HCT116 (cell line): ENCODE measurements around the gene CACNA2D3. TPM values are rescaled to one million over a fixed set of nuclear protein-coding genes. Genes with fewer than 3 reads are reported as not detected.

Experiments used
- ATAC-seq: fragments of 200-7000 bp; cut with Tn5 transposase; 2 replicates; pipeline ENCODE4 v1.9.1; 2020; ENCODE audit warnings: mild to moderate bottlenecking, moderate library complexity
- BruUV-seq: library from RNA; stranded (reverse); fragments of 400-500 nt; replicated peaks from 2 replicates; lab custom pipeline; 2021; lab: Mats Ljungman, UMichigan
- CTCF ChIA-PET: fragments of 300-600 bp; sonication (Branson Sonifier 250); formaldehyde crosslinking; loops from one replicate; lab custom pipeline; 2021; ENCODE audit warnings: antibody characterized with exemption; lab: Charles Lee
- POLR2A ChIA-PET: fragments of 300-600, 350-600 bp; sonication (Branson Sonifier 250); formaldehyde crosslinking; loops from one replicate; lab custom pipeline; 2021; ENCODE audit warnings: antibody characterized with exemption; lab: Charles Lee
- RAD21 ChIA-PET, 2 experiments: fragments of 300-600 bp; sonication (Branson Sonifier 250); formaldehyde crosslinking; loops; one replicate each; lab custom pipeline; 2023; ENCODE audit warnings: low total read pairs in 2 of 2; ENCODE audit not compliant: uncharacterized antibody in 2 of 2, unreplicated experiment in 2 of 2, low non-redundant PET in 1 of 2; lab: Charles Lee
- DNase-seq: peaks from one replicate; pipeline ENCODE4 v3.0.0-alpha.2; 2010; ENCODE audit warnings: low read depth, low spot score
- H2AFZ ChIP-seq: fragments of 200-600 bp; shearing (Covaris generic), sonication (generic); 2 replicates; pipeline ENCODE4 v1.6.1; 2017; ENCODE audit warnings: low read depth, mixed run types, mixed read lengths, antibody characterized with exemption, low read length; ENCODE audit not compliant: poor library complexity, severe bottlenecking
- H3K27ac ChIP-seq: 2 replicates; pipeline ENCODE4 v1.5.1; 2012; ENCODE audit warnings: low read depth, low read length
- H3K27me3 ChIP-seq: fragments of 200-600 bp; sonication (generic); 2 replicates; pipeline ENCODE4 v1.6.1; 2016; ENCODE audit warnings: mixed run types, low read length, mixed read lengths; ENCODE audit not compliant: insufficient read depth
- H3K36me3 ChIP-seq, 2 experiments: fragments of 200-500 bp in 1 of 2; fragments of 200-600 bp in 1 of 2; sonication (Bioruptor generic) in 1 of 2; sonication (generic) in 1 of 2; 2 replicates each; pipeline versions ENCODE4 v1.5.1 to v1.6.1; 2014 to 2016; ENCODE audit warnings: low read length in 2 of 2, inconsistent platforms in 1 of 2, mixed read lengths in 1 of 2, mixed run types in 1 of 2; ENCODE audit not compliant: insufficient read depth in 2 of 2, control insufficient read depth in 1 of 2
- H3K4me1 ChIP-seq, 2 experiments: fragments of 200-600 bp in 1 of 2; sonication (generic) in 1 of 2; 2 replicates each; pipeline versions ENCODE4 v1.5.1 to v1.6.1; 2012 to 2017; ENCODE audit warnings: low read length in 2 of 2, inconsistent platforms in 1 of 2, mild to moderate bottlenecking in 1 of 2, mixed read lengths in 1 of 2, mixed run types in 1 of 2, moderate library complexity in 1 of 2; ENCODE audit not compliant: insufficient read depth in 2 of 2, control insufficient read depth in 1 of 2
- H3K4me2 ChIP-seq: fragments of 200-600 bp; sonication (generic); 2 replicates; pipeline ENCODE4 v1.6.1; 2017; ENCODE audit warnings: mixed run types, low read length, mixed read lengths
- H3K4me3 ChIP-seq, 2 experiments: fragments of 200-600 bp in 1 of 2; sonication (generic) in 1 of 2; replicated peaks in 1 of 2; 2 replicates each; pipeline ENCODE4 v1.5.1; 2011 to 2016; ENCODE audit warnings: low read length in 2 of 2, control low read depth in 1 of 2, low read depth in 1 of 2, mild to moderate bottlenecking in 1 of 2, mixed read lengths in 1 of 2, mixed run types in 1 of 2
- H3K79me2 ChIP-seq: fragments of 200-600 bp; sonication (generic); 2 replicates; pipeline ENCODE4 v1.6.1; 2017; ENCODE audit warnings: mild to moderate bottlenecking, mixed run types, low read length, moderate library complexity, mixed read lengths; ENCODE audit not compliant: insufficient read depth
- H3K9ac ChIP-seq: fragments of 200-600 bp; sonication (generic); 2 replicates; pipeline ENCODE4 v1.6.1; 2016; ENCODE audit warnings: low read length, mixed read lengths
- H3K9me2 ChIP-seq: fragments of 200-600 bp; sonication (generic), shearing (Covaris generic); 2 replicates; pipeline ENCODE4 v1.6.1; 2017; ENCODE audit warnings: mixed run types, mild to moderate bottlenecking, moderate library complexity; ENCODE audit not compliant: insufficient read depth
- H3K9me3 ChIP-seq, 2 experiments: fragments of 200-500 bp in 1 of 2; fragments of 200-600 bp in 1 of 2; sonication (Bioruptor generic) in 1 of 2; sonication (generic) in 1 of 2; 2 replicates each; pipeline ENCODE4 v1.6.1; 2014 to 2017; ENCODE audit warnings: low read length in 2 of 2, mixed read lengths in 2 of 2, inconsistent platforms in 1 of 2, low read depth in 1 of 2, mild to moderate bottlenecking in 1 of 2, mixed run types in 1 of 2, moderate library complexity in 1 of 2; ENCODE audit not compliant: control insufficient read depth in 1 of 2, insufficient read depth in 1 of 2
- H4K20me1 ChIP-seq: fragments of 200-600 bp; sonication (generic), shearing (Covaris generic); 2 replicates; pipeline ENCODE4 v1.6.1; 2017; ENCODE audit warnings: mixed run types, mild to moderate bottlenecking, moderate library complexity; ENCODE audit not compliant: insufficient read depth
- ATF3 ChIP-seq: IDR thresholded peaks from 2 replicates; pipeline ENCODE4 v1.6.1; 2012
- CTCF ChIP-seq, 3 experiments: fragments of 200-600 bp in 1 of 3; sonication (generic) in 1 of 3; IDR thresholded peaks in 2 of 3; conservative IDR thresholded peaks in 1 of 3; 2 replicates each; pipeline ENCODE4 v1.5.1; 2012 to 2017; ENCODE audit warnings: low read depth in 2 of 3, low read length in 2 of 3, antibody characterized with exemption in 1 of 3, borderline replicate concordance in 1 of 3, control low read depth in 1 of 3, mild to moderate bottlenecking in 1 of 3, mixed read lengths in 1 of 3, mixed run types in 1 of 3, moderate library complexity in 1 of 3; ENCODE audit not compliant: insufficient read depth in 1 of 3
- EZH2 ChIP-seq: fragments of 200-600 bp; sonication (generic); IDR thresholded peaks from 2 replicates; pipeline ENCODE4 v1.6.1; 2017; ENCODE audit warnings: antibody characterized with exemption, mixed run types
- SIN3A ChIP-seq: IDR thresholded peaks from 2 replicates; pipeline ENCODE4 v1.6.1; 2012; ENCODE audit warnings: low read depth
- SRF ChIP-seq: IDR thresholded peaks from 2 replicates; pipeline ENCODE4 v1.6.1; 2012; ENCODE audit warnings: low read depth
- YY1 ChIP-seq: IDR thresholded peaks from 2 replicates; pipeline ENCODE4 v1.6.1; 2011; ENCODE audit warnings: low read length, low read depth, moderate library complexity, mild to moderate bottlenecking; ENCODE audit not compliant: insufficient replicate concordance; ENCODE audit errors: extremely low read depth
- ZNF274 ChIP-seq: fragments of 200-500 bp; sonication (Bioruptor generic); IDR thresholded peaks from 2 replicates; pipeline ENCODE4 v1.6.1; 2014; ENCODE audit warnings: mild to moderate bottlenecking, low read depth, low read length, inconsistent platforms
- intact Hi-C: fragments of 100-400 bp; cut with micrococcal nuclease; formaldehyde crosslinking; loops from 2 replicates; pipeline ENCODE4 v1.10.0; 2022
- total RNA-seq: library from RNA; stranded (reverse); gene quantifications from one replicate; pipeline ENCODE4 v1.2.1, GENCODE V29; 2021; ENCODE audit not compliant: unreplicated experiment
- TF ChIP-seq, protein P1 (sequence below): IDR thresholded peaks from 2 replicates; pipeline ENCODE4 v1.6.1; 2012; ENCODE audit warnings: low read depth

Gene CACNA2D3
- total RNA-seq, 1 experiment from 2014 or later = 0.20 TPM

GRCh38 chr3:54891540-54891897, 769.2 kb downstream of the CACNA2D3 start:
- no peak overlapping the region for H2AFZ ChIP-seq
- H3K9me3 ChIP-seq = peaks cover 0 to 12% of the 10 kb centered on the region in 2 experiments; a peak in 1 of 4 replicates
- no peaks in the 10 kb centered on the region for H3K79me2 ChIP-seq
- H3K27ac ChIP-seq = no peak overlapping the region
- no peak overlapping the region for H3K9ac ChIP-seq
- H3K36me3 ChIP-seq = no peaks in the 10 kb centered on the region
- no TSS peak for BruUV-seq
- TF ChIP-seq, protein P1, sequence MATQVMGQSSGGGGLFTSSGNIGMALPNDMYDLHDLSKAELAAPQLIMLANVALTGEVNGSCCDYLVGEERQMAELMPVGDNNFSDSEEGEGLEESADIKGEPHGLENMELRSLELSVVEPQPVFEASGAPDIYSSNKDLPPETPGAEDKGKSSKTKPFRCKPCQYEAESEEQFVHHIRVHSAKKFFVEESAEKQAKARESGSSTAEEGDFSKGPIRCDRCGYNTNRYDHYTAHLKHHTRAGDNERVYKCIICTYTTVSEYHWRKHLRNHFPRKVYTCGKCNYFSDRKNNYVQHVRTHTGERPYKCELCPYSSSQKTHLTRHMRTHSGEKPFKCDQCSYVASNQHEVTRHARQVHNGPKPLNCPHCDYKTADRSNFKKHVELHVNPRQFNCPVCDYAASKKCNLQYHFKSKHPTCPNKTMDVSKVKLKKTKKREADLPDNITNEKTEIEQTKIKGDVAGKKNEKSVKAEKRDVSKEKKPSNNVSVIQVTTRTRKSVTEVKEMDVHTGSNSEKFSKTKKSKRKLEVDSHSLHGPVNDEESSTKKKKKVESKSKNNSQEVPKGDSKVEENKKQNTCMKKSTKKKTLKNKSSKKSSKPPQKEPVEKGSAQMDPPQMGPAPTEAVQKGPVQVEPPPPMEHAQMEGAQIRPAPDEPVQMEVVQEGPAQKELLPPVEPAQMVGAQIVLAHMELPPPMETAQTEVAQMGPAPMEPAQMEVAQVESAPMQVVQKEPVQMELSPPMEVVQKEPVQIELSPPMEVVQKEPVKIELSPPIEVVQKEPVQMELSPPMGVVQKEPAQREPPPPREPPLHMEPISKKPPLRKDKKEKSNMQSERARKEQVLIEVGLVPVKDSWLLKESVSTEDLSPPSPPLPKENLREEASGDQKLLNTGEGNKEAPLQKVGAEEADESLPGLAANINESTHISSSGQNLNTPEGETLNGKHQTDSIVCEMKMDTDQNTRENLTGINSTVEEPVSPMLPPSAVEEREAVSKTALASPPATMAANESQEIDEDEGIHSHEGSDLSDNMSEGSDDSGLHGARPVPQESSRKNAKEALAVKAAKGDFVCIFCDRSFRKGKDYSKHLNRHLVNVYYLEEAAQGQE = no peak
- TF ChIP-seq ATF3 = no peak
- no peak for TF ChIP-seq SIN3A
- no peaks in the 10 kb centered on the region for H3K9me2 ChIP-seq
- H3K4me3 ChIP-seq = no peak overlapping the region
- ChIA-PET CTCF (no interaction called here), POLR2A (no interaction called here), RAD21 (no interaction called here)
- DNase-seq (no peak), ATAC-seq (no peak)
- H3K27me3 ChIP-seq = no peaks in the 10 kb centered on the region
- intact Hi-C loops = no loop called here
- no peaks in the 10 kb centered on the region for H4K20me1 ChIP-seq
- no peaks in the 10 kb centered on the region for H3K4me1 ChIP-seq
- H3K4me2 ChIP-seq = no peak overlapping the region

DNA sequence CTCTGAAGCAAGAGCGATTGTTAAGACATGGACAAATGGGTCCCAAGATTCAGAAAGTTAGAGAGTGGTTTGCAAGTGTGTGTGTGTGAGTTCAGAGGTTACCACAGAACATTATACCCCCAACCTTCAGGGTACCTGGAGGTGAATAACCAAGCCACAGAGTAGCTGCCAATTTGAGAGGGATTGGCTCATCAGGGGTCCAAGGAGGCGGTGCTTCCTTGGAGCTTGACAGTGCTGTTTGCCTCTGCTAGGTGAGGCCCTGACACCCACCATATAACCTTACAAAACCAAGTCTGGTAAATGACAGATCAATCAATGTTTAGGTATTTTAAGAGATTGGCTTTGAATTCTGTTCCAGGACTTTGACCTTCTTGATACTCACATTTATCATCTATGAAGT, 769.8 kb downstream of the CACNA2D3 start:
- POLR2A ChIA-PET = no interaction called here
- Histone ChIP-seq H2AFZ (no peak overlapping the region), H3K9me2 (no peaks in the 10 kb centered on the region), H3K4me1 (no peaks in the 10 kb centered on the region), H3K27ac (no peak overlapping the region), H3K4me2 (no peak overlapping the region), H3K9ac (no peak overlapping the region), H3K27me3 (no peaks in the 10 kb centered on the region), H3K4me3 (no peak overlapping the region), H3K36me3 (no peaks in the 10 kb centered on the region), H3K9me3 (peaks cover 0 to 12% of the 10 kb centered on the region in 2 experiments; a peak in 1 of 4 replicates), H4K20me1 (no peaks in the 10 kb centered on the region), H3K79me2 (no peaks in the 10 kb centered on the region)
- CTCF ChIA-PET = no interaction called here
- intact Hi-C loops = no loop called here
- ATAC-seq (no peak), DNase-seq (no peak)
- TF ChIP-seq YY1 (no peak), CTCF (IDR thresholded peaks at IDR 0.05 in 2 of 3, conservative IDR thresholded peaks at IDR 0.05 in 1 of 3; ENCODE audit: borderline replicate concordance in 1 of 3, insufficient read depth in 1 of 3, low read depth in 2 of 3, low read length in 2 of 3) (no peak), EZH2 (no peak), ZNF274 (no peak), SRF (no peak)
- no TSS peak for BruUV-seq
- RAD21 ChIA-PET = no interaction called here
